Stimulated activated CD4-positive, alpha-beta T cell treated with anti-CD3 and anti-CD28 coated beads, Interleukin-4, amount 100 ng/mL, for 1 hour (primary cell): Measurements from ENCODE around the gene RPS4Y1.
"Not testable (repeated sequence)": the region's sequence is repeated elsewhere in the genome, so short reads cannot be mapped to it uniquely, and the experiment has no call there.

Source experiments
- DNase-seq: peaks from one replicate; pipeline ENCODE4 v3.0.0-alpha.2; 2020

RPS4Y1 gene

GRCh38 chrY:2841471-2841893 is at the start of gene RPS4Y1:
Gene RPS4Y1 (plus strand): TSS chrY:2841602. CDS start chrY:2841625, 23 bp downstream.
- peak; percentile 32 for DNase-seq

GRCh38 chrY:2796977-2797523 is 44.4 kb upstream of the RPS4Y1 start:
- DNase-seq = no peak

- DNase-seq = no peak
These were observed 43.4 kb upstream of the RPS4Y1 start for GRCh38 chrY:2797991-2798390.

- no peak for DNase-seq
These were observed 41.2 kb upstream of the RPS4Y1 start for GRCh38 chrY:2800246-2800645.

- not testable (repeated sequence) for DNase-seq
These were observed 24.1 kb upstream of the RPS4Y1 start for GRCh38 chrY:2817146-2817896.

- DNase-seq = no peak
These were observed 16.9 kb upstream of the RPS4Y1 start for GRCh38 chrY:2824471-2824870.

- no peak for DNase-seq
These were observed 12.9 kb upstream of the RPS4Y1 start for GRCh38 chrY:2828497-2828896.

GRCh38 chrY:2835230-2835629 is 6.2 kb upstream of the RPS4Y1 start:
- no peak for DNase-seq

GRCh38 chrY:2837078-2837477 is 4.3 kb upstream of the RPS4Y1 start:
- DNase-seq = no peak

GRCh38 chrY:2837932-2838331 is 3.5 kb upstream of the RPS4Y1 start:
- DNase-seq = no peak

GRCh38 chrY:2846791-2847190 is 5.4 kb downstream of the RPS4Y1 start:
- DNase-seq = no peak

- DNase-seq = no peak
These were observed 7.0 kb downstream of the RPS4Y1 start for GRCh38 chrY:2848384-2848783.

GRCh38 chrY:2849368-2849767 is 8.0 kb downstream of the RPS4Y1 start:
- DNase-seq = no peak

- DNase-seq = no peak
These were observed 12.9 kb downstream of the RPS4Y1 start for GRCh38 chrY:2854145-2854774.

- no peak for DNase-seq
These were observed 15.7 kb downstream of the RPS4Y1 start for GRCh38 chrY:2857068-2857467.

- DNase-seq = no peak
These were observed 16.3 kb downstream of the RPS4Y1 start for GRCh38 chrY:2857686-2858085.

GRCh38 chrY:2859782-2860181 is 18.4 kb downstream of the RPS4Y1 start:
- DNase-seq = no peak

GRCh38 chrY:2860511-2860910 is 19.1 kb downstream of the RPS4Y1 start:
- DNase-seq = no peak

GRCh38 chrY:2866581-2866980 is 25.2 kb downstream of the RPS4Y1 start:
- DNase-seq = no peak

- no peak for DNase-seq
These were observed 26.1 kb downstream of the RPS4Y1 start for GRCh38 chrY:2867469-2867868.

GRCh38 chrY:2868035-2868607 is 26.7 kb downstream of the RPS4Y1 start:
- DNase-seq = no peak

- not testable (repeated sequence) for DNase-seq
These were observed 30.8 kb downstream of the RPS4Y1 start for GRCh38 chrY:2872234-2872633.

- no peak for DNase-seq
These were observed 32.8 kb downstream of the RPS4Y1 start for GRCh38 chrY:2874211-2874610.

- no peak for DNase-seq
These were observed 42.2 kb downstream of the RPS4Y1 start for GRCh38 chrY:2883561-2883960.
